NCI-H2227 (cell line): ENCODE results near the gene IFIT1B.
"Not testable (repeated sequence)": the region's sequence is repeated elsewhere in the genome, so short reads cannot be mapped to it uniquely, and the experiment has no call there.

Source experiments
- DNase-seq: peaks from one replicate; lab custom pipeline; 2025; ENCODE audit not compliant: unreplicated experiment; lab: John Stamatoyannopoulos, UW

IFIT1B gene

GRCh38 chr10:89373916-89374711, 3.7 kb upstream of the IFIT1B start:
- DNase-seq = no peak

GRCh38 chr10:89374713-89375141, 3.1 kb upstream of the IFIT1B start:
- no peak for DNase-seq

GRCh38 chr10:89379103-89379502, 1.2 kb downstream of the IFIT1B start:
- DNase-seq = no peak

GRCh38 chr10:89382757-89383156, 4.9 kb downstream of the IFIT1B start:
- DNase-seq = no peak

GRCh38 chr10:89384474-89385340, 6.9 kb downstream of the IFIT1B start:
- DNase-seq = no peak

GRCh38 chr10:89388806-89389205, 10.9 kb downstream of the IFIT1B start:
- DNase-seq = no peak

- DNase-seq = no peak
These were observed 11.4 kb downstream of the IFIT1B start for GRCh38 chr10:89389254-89389653.

- no peak for DNase-seq
These were observed 12.8 kb downstream of the IFIT1B start for GRCh38 chr10:89390476-89391225.

GRCh38 chr10:89391226-89391576, 13.3 kb downstream of the IFIT1B start:
- not testable (repeated sequence) for DNase-seq

- peak; percentile 60 for DNase-seq
These were observed 14.3 kb downstream of the IFIT1B start, which contains the start of gene IFIT1 for GRCh38 chr10:89391907-89392756. IFIT1 (plus strand) TSS chr10:89392623; CDS start chr10:89392713, 90 bp downstream.

GRCh38 chr10:89392974-89393373, 15.1 kb downstream of the IFIT1B start:
- no peak for DNase-seq

- DNase-seq = no peak
These were observed 16.0 kb downstream of the IFIT1B start for GRCh38 chr10:89393898-89394297.

GRCh38 chr10:89395141-89395540, 17.3 kb downstream of the IFIT1B start:
- DNase-seq = no peak

GRCh38 chr10:89398003-89398749, 20.3 kb downstream of the IFIT1B start:
- no peak for DNase-seq

- DNase-seq = no peak
These were observed 22.1 kb downstream of the IFIT1B start for GRCh38 chr10:89399956-89400355.

GRCh38 chr10:89403043-89403442, 25.2 kb downstream of the IFIT1B start:
- no peak for DNase-seq

GRCh38 chr10:89404104-89405047, 26.5 kb downstream of the IFIT1B start:
- DNase-seq = no peak

GRCh38 chr10:89406178-89406577, 28.3 kb downstream of the IFIT1B start:
- not testable (repeated sequence) for DNase-seq

GRCh38 chr10:89407792-89408191, 29.9 kb downstream of the IFIT1B start:
- DNase-seq = not testable (repeated sequence)
